Lung (tissue), 12 donors: ENCODE results near the gene SEMG2. TPM values are rescaled to one million over a fixed set of nuclear protein-coding genes. Genes with fewer than 3 reads are reported as not detected.

Experiments
- ATAC-seq: fragments of 200-7000 bp; cut with Tn5 transposase; one replicate; pipeline ENCODE4 v1.9.1; 2020; ENCODE audit warnings: moderate number of reproducible peaks; ENCODE audit not compliant: insufficient read depth, low FRiP score
- DNase-seq, 3 donors: peaks; one replicate each; pipeline ENCODE4 v3.0.0-alpha.2; 2013 to 2017
- H3K27ac ChIP-seq, 2 donors: one replicate each; pipeline ENCODE4 v1.5.1; 2013; ENCODE audit warnings: mild to moderate bottlenecking in 2 of 2, moderate library complexity in 2 of 2, control low read depth in 1 of 2, inconsistent platforms in 1 of 2, low read depth in 1 of 2, low read length in 1 of 2
- H3K27me3 ChIP-seq, 3 donors: one replicate each; pipeline ENCODE4 v1.5.1; 2013; ENCODE audit warnings: low read length in 2 of 3; ENCODE audit not compliant: control insufficient read depth in 3 of 3, insufficient read depth in 3 of 3
- H3K36me3 ChIP-seq, 4 donors: one replicate each; pipeline ENCODE4 v1.5.1; 2013; ENCODE audit warnings: low read length in 4 of 4, mild to moderate bottlenecking in 1 of 4, moderate library complexity in 1 of 4; ENCODE audit not compliant: control insufficient read depth in 4 of 4, insufficient read depth in 4 of 4
- H3K4me1 ChIP-seq, 5 donors: one replicate each; pipeline ENCODE4 v1.5.1; 2013; ENCODE audit warnings: low read length in 5 of 5, mild to moderate bottlenecking in 2 of 5, moderate library complexity in 1 of 5; ENCODE audit not compliant: control insufficient read depth in 5 of 5, insufficient read depth in 5 of 5
- H3K4me3 ChIP-seq: one replicate; pipeline ENCODE4 v1.5.1; 2013; ENCODE audit warnings: mild to moderate bottlenecking, control low read depth, moderate library complexity
- H3K9ac ChIP-seq, 2 donors: one replicate each; pipeline ENCODE4 v1.5.1; 2013; ENCODE audit warnings: low read length in 2 of 2, control low read depth in 1 of 2; ENCODE audit not compliant: insufficient read depth in 1 of 2
- H3K9me3 ChIP-seq, 4 donors: one replicate each; pipeline ENCODE4 v1.5.1; 2013; ENCODE audit warnings: low read length in 3 of 4, mild to moderate bottlenecking in 1 of 4, moderate library complexity in 1 of 4; ENCODE audit not compliant: control insufficient read depth in 4 of 4, insufficient read depth in 3 of 4
- CTCF ChIP-seq: IDR thresholded peaks from 2 replicates; pipeline ENCODE4 v1.5.1; 2012; ENCODE audit warnings: mild to moderate bottlenecking; ENCODE audit errors: control extremely low read depth, extremely low read depth
- WGBS, 2 donors: extraction: QIAGEN DNeasy Blood & Tissue Kit; methylation state at CpG; one replicate each; pipeline ENCODE4 v1.1.7; 2013; 5-methylcytosine and 5-hydroxymethylcytosine counted together
- polyA plus RNA-seq, 2 donors: library from polyadenylated mRNA; stranded (reverse); fragments of 200-250 nt; gene quantifications; one replicate each; pipeline ENCODE4 v1.2.1, GENCODE V29; 2013
- total RNA-seq, 2 donors: library from RNA; depleted of rRNA in 1 of 2; stranded (reverse); fragments of >200 nt in 1 of 2; gene quantifications; one replicate each; pipeline ENCODE4 v1.2.1, GENCODE V29; 2014 to 2021
- donor health status: control.
- donor health status: control.
- donor health status: Bipolar disorder and iron deficiency.
- donor health status: healthy.
- donor health status: DM: yes; HTN: yes; CAD: no.

SEMG2 gene
- total and polyA plus RNA-seq, 4 donors: not detected

- Histone ChIP-seq H3K4me1 (peaks cover 0 to 43% (median 13%) of the 10 kb centered on the region in 5 donors), H3K4me3 (peak overlapping the region; percentile 2), H3K9ac (no peak overlapping the region), H3K9me3 (no peaks in the 10 kb centered on the region), H3K27me3 (peaks cover 0 to 2% (median 0%) of the 10 kb centered on the region in 3 donors), H3K27ac (no peak overlapping the region), H3K36me3 (no peaks in the 10 kb centered on the region)
- 19 to 26% methylated on average over 5 of the region's 5 CpGs for WGBS, 2 donors
- DNase-seq (peak; percentile 59 to 76 (median 73)), ATAC-seq (no peak)
- TF ChIP-seq CTCF: no peak
Measured at GRCh38 chr20:45251884-45252560, 30.8 kb downstream of the SEMG2 start.

GRCh38 chr20:45253261-45253660, 32.1 kb downstream of the SEMG2 start:
- Histone ChIP-seq H3K36me3 (no peaks in the 10 kb centered on the region), H3K4me1 (peaks cover 0 to 34% (median 13%) of the 10 kb centered on the region in 5 donors), H3K4me3 (peak overlapping the region; percentile 7), H3K9ac (no peak overlapping the region), H3K27ac (peak overlapping the region in 1 of 2 donors; percentile 63), H3K9me3 (no peaks in the 10 kb centered on the region), H3K27me3 (no peaks in the 10 kb centered on the region)
- DNase-seq (no peak), ATAC-seq (no peak)
- 78 to 89% methylated on average over 4 of the region's 4 CpGs for WGBS, 2 donors
- TF ChIP-seq CTCF: no peak

- ATAC-seq: peak; percentile 79
- H3K9me3 ChIP-seq: no peaks in the 10 kb centered on the region
- H3K9ac ChIP-seq: no peak within 1 kb of the TSS
- peak in 2 of 3 donors; percentile 61 to 82 for DNase-seq
- TF ChIP-seq CTCF: no peak
- 8 to 9% methylated on average over 7 of the region's 7 CpGs for WGBS, 2 donors
- H3K27me3 ChIP-seq: no peaks in the 10 kb centered on the region
- peaks cover 0 to 33% (median 14%) of the 10 kb centered on the region in 5 donors for H3K4me1 ChIP-seq
- H3K27ac ChIP-seq: peak within 1 kb of the TSS in 1 of 2 donors; percentile 64
- H3K36me3 ChIP-seq: no peaks in the 10 kb centered on the region
- peak within 1 kb of the TSS; percentile 7 for H3K4me3 ChIP-seq
Measured at GRCh38 chr20:45254383-45255262, 33.5 kb downstream of the SEMG2 start, which contains the start of gene SLPI. SLPI (minus strand) TSS chr20:45254564; CDS start chr20:45254543, 21 bp downstream.
